Ishikawa (cell line): ENCODE data around the gene DOK4.

ENCODE experiments used
- CEBPB ChIP-seq: IDR thresholded peaks from 2 replicates; pipeline ENCODE4 v1.6.1; 2012
- CREB1 ChIP-seq: IDR thresholded peaks from 2 replicates; pipeline ENCODE4 v1.6.1; 2012; ENCODE audit warnings: low read depth
- EGR1 ChIP-seq: IDR thresholded peaks from 2 replicates; pipeline ENCODE4 v1.6.1; 2012
- EP300 ChIP-seq: IDR thresholded peaks from 2 replicates; pipeline ENCODE4 v1.6.1; 2012; ENCODE audit warnings: borderline replicate concordance
- FOXM1 ChIP-seq: IDR thresholded peaks from 2 replicates; pipeline ENCODE4 v1.6.1; 2012; ENCODE audit warnings: low read depth, borderline replicate concordance
- NFIC ChIP-seq: IDR thresholded peaks from 2 replicates; pipeline ENCODE4 v1.6.1; 2012
- RAD21 ChIP-seq: IDR thresholded peaks from 2 replicates; pipeline ENCODE4 v1.6.1; 2012; ENCODE audit warnings: low read depth
- TAF1 ChIP-seq: IDR thresholded peaks from 2 replicates; pipeline ENCODE4 v1.6.1; 2012; ENCODE audit warnings: low read depth, mild to moderate bottlenecking
- TCF12 ChIP-seq: IDR thresholded peaks from 2 replicates; pipeline ENCODE4 v1.6.1; 2012; ENCODE audit warnings: low read depth
- TEAD4 ChIP-seq: IDR thresholded peaks from 2 replicates; pipeline ENCODE4 v1.6.1; 2012
- YY1 ChIP-seq: IDR thresholded peaks from 2 replicates; pipeline ENCODE4 v1.6.1; 2012; ENCODE audit warnings: low read depth
- ZBTB7A ChIP-seq: IDR thresholded peaks from 2 replicates; pipeline ENCODE4 v1.6.1; 2012; ENCODE audit warnings: low read depth
- TF ChIP-seq, protein P1 (sequence below): IDR thresholded peaks from 2 replicates; pipeline ENCODE4 v1.6.1; 2012
- TF ChIP-seq, protein P2 (sequence below): IDR thresholded peaks from 2 replicates; pipeline ENCODE4 v1.6.1; 2012; ENCODE audit warnings: low read depth, mild to moderate bottlenecking
- TF ChIP-seq, protein P3 (sequence below): IDR thresholded peaks from 2 replicates; pipeline ENCODE4 v1.6.1; 2012

DOK4 gene

DNA sequence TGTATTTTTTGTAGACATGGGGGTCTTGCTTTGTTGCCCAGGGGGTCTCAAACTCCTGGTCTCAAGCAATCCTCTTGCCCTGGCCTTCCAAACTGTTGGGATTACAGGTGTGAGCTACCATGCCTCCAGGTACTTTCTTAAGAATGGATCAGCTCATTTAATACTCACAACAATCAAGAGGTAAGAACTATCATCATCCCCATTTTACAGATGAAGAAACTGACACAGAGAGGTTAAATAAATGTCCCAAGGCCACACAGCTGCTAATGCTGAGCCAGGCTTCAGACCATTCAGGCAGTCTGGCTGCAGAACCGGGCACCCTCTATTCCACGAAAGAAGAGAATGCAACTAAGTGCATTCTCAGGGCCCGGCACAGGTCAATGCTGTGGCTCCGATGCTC, 28.1 kb upstream of the DOK4 start:
- TF ChIP-seq ZBTB7A (no peak), CEBPB (no peak), FOXM1 (no peak), EGR1 (no peak), TEAD4 (no peak), TAF1 (no peak), EP300 (no peak), TCF12 (no peak), RAD21 (no peak), CREB1 (no peak), YY1 (no peak), NFIC (no peak)
- TF ChIP-seq, protein P1, sequence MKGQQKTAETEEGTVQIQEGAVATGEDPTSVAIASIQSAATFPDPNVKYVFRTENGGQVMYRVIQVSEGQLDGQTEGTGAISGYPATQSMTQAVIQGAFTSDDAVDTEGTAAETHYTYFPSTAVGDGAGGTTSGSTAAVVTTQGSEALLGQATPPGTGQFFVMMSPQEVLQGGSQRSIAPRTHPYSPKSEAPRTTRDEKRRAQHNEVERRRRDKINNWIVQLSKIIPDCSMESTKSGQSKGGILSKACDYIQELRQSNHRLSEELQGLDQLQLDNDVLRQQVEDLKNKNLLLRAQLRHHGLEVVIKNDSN: no peak
- TF ChIP-seq, protein P2, sequence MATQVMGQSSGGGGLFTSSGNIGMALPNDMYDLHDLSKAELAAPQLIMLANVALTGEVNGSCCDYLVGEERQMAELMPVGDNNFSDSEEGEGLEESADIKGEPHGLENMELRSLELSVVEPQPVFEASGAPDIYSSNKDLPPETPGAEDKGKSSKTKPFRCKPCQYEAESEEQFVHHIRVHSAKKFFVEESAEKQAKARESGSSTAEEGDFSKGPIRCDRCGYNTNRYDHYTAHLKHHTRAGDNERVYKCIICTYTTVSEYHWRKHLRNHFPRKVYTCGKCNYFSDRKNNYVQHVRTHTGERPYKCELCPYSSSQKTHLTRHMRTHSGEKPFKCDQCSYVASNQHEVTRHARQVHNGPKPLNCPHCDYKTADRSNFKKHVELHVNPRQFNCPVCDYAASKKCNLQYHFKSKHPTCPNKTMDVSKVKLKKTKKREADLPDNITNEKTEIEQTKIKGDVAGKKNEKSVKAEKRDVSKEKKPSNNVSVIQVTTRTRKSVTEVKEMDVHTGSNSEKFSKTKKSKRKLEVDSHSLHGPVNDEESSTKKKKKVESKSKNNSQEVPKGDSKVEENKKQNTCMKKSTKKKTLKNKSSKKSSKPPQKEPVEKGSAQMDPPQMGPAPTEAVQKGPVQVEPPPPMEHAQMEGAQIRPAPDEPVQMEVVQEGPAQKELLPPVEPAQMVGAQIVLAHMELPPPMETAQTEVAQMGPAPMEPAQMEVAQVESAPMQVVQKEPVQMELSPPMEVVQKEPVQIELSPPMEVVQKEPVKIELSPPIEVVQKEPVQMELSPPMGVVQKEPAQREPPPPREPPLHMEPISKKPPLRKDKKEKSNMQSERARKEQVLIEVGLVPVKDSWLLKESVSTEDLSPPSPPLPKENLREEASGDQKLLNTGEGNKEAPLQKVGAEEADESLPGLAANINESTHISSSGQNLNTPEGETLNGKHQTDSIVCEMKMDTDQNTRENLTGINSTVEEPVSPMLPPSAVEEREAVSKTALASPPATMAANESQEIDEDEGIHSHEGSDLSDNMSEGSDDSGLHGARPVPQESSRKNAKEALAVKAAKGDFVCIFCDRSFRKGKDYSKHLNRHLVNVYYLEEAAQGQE: no peak
- TF ChIP-seq, protein P3, sequence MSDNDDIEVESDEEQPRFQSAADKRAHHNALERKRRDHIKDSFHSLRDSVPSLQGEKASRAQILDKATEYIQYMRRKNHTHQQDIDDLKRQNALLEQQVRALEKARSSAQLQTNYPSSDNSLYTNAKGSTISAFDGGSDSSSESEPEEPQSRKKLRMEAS: no peak

DNA sequence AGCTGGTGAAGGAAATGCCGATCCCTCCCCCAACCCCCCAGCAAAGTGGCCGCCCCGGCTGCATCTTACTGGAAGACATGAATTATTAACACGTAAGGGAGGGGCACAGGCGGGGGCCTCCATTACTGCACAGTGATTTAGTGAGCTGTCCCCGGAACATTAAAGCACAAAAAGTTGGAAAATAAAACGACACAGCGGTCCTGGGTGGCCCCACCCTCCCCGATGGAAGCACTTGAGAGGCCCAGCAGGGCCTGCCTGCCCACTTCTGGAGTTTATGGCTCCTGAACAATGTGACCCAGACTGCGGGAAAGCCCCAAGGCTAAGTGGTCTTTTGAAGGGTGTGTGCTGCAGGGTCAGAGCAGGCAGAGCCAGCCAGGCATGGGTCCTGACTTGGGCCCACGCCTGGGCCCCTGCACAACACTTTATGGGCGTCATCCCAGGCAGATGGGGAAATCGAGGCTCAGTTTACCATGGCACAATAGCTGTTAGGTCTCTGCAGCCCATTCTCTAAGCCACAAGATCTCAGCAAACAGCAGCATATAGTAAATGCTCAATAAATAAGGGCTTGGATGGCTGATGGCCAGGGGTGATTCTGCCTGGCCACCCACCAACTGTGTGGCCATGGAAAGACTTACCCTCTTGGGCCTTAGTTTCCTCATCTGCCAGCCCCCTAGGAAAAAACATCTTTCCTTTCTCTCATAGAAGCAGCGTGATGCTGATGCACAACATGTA, 27.2 kb upstream of the DOK4 start:
- TF ChIP-seq TEAD4 (no peak), RAD21 (no peak), FOXM1 (no peak), CEBPB (no peak), CREB1 (no peak), TAF1 (no peak), NFIC (no peak), TCF12 (no peak), ZBTB7A (no peak), EGR1 (no peak), EP300 (no peak), YY1 (no peak)
- TF ChIP-seq, protein P1: no peak
- TF ChIP-seq, protein P3: no peak

DNA sequence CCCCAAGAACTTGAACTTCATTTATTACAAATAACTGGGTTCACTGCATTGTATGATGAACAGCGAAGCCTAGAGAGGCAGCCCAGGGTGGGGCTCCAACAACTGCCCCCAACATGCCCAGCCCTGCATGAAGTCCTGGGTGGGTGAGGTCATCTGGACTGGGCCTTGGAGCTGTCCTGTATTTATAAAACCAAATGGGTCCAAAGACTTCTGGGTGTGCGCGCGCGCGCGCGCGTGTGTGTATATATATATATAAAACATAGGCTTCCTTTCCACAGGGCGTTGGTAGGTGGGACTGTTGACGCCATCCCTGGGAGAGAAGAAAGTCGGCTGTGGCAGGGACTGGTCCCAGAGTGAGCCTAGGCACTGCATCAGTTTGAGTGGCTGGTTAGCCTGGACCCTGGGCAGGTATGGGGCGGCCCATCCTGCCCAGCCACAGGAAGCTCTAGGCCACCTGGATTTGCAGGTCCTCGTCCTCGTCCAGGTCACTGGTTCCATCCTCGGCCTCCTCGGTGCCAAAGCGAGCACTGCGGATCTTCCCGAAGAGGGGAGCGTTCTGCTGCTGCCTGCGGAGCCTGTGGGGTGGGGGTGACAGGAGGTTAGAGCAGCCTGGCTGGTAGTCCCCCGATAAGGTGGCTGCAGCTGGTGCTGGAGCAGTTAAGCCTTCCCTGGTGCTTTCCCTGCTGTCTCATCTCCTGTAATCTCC, 26.2 kb upstream of the DOK4 start:
- no peak for TF ChIP-seq ZBTB7A
- TF ChIP-seq TEAD4: no peak
- TF ChIP-seq EGR1: no peak
- TF ChIP-seq YY1: no peak

DNA sequence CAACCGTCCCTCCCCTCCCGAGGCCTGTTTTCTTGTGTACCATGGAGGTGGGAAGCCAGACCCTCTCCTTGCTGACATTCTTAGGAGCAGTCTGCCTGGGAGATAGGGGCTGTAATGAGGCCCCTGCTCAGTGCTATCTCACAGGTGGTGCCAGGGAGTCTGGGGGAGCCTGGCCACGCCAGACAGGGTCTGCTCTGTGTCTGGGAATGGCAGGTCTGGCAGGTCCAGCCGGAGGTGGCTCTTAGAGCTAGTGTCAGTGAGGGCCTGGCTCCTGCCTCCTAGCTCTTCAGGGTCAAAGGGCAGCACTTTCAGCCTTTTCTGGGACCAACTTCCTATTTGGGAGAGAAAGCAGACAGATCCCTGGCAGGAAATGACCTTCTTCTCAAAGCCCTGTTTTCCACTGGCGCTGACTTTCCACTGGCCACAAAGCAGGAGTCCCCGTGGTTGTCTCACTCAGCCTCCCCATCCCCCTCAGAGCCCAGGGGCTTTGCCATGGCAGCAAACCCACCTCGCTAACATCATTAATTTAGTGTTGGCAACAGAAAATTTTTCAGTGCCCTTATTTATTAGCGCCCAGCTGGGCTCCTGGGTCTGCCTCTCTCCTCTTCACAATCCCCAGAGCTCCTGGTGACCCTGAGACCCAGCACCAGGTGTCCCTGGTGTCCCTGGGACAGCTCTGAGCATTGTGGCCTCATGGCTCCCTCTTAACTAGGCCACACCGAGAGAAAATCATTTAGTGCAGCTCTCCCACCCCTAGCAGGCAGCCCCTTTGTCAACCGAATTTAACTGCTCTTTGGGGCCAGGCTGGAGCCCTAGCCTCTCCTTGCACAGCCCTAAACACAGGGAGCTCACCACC, 24.0 kb upstream of the DOK4 start:
- TF ChIP-seq CEBPB (no peak), ZBTB7A (no peak), EP300 (no peak), YY1 (no peak), FOXM1 (no peak), CREB1 (no peak), NFIC (no peak)
- TF ChIP-seq, protein P1: no peak
- TF ChIP-seq, protein P3: no peak

DNA sequence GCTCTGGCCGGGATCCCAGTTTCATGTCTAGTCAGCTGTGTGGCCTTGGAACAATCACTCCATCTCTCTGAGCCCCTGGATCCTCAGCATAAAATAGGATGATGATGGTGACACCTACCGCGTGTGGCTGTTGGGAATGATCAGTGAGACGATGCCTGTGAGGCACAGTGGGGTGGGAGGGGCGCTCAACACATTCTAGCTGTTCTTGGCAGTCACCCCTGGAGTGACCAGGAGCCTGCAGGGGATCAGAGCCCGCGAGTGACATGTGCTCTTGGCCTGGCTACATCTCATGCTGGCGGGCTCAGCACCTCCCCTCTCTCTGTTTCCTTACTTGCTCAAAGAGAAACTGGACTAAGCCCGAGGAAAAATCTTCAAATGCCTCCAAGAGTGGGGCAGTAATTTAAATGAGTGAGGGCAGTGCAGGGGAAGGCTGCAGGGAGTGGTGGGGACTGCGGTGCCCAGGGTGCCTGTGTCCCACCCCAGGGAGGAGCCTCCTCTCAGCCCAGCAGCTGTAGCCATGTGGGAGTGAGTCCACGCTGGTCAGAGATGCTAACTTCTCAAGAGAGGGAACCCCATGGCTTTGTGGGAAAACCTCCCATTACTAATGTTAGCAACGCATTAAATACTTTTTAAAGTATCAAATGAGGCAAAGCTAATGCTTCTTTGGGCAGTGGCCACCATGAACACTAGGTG, 23.1 kb upstream of the DOK4 start:
- TF ChIP-seq YY1: no peak
- TF ChIP-seq TCF12: no peak
- TF ChIP-seq, protein P3: no peak
- TF ChIP-seq RAD21: no peak
- no peak for TF ChIP-seq EP300
- TF ChIP-seq, protein P1: no peak
- no peak for TF ChIP-seq CEBPB
